Hypothalamus (tissue), 51 donors: ENCODE measurements around the gene SDK2.

ENCODE experiments used
- DNase-seq, 51 donors: peaks; one replicate each; lab custom pipeline; 2025; lab: John Stamatoyannopoulos, UW

The SDK2 gene

GRCh38 chr17:73545109-73546032 lies 98.9 kb downstream of the SDK2 start:
- no peak for DNase-seq

- DNase-seq: no peak
These were observed 99.9 kb downstream of the SDK2 start for GRCh38 chr17:73544333-73544732.

GRCh38 chr17:73542323-73542722 lies 101.9 kb downstream of the SDK2 start:
- DNase-seq: no peak

- peak in 1 of 51 donors; percentile 14 for DNase-seq
These were observed 102.7 kb downstream of the SDK2 start for GRCh38 chr17:73541561-73541981.

GRCh38 chr17:73541111-73541510 lies 103.1 kb downstream of the SDK2 start:
- DNase-seq: no peak

- no peak for DNase-seq
These were observed 105.1 kb downstream of the SDK2 start for GRCh38 chr17:73539166-73539565.

- peak in 1 of 51 donors; percentile 22 for DNase-seq
These were observed 105.8 kb downstream of the SDK2 start for GRCh38 chr17:73538445-73538844.

- DNase-seq: peak in 3 of 51 donors; percentile 8 to 11 (median 11)
These were observed 107.3 kb downstream of the SDK2 start for GRCh38 chr17:73536700-73537605.

GRCh38 chr17:73535746-73536145 lies 108.5 kb downstream of the SDK2 start:
- no peak for DNase-seq

- DNase-seq: no peak
These were observed 109.9 kb downstream of the SDK2 start for GRCh38 chr17:73534209-73534909.

GRCh38 chr17:73533781-73534180 lies 110.5 kb downstream of the SDK2 start:
- DNase-seq: peak in 4 of 51 donors; percentile 8 to 26 (median 18)

- DNase-seq: peak in 47 of 51 donors; percentile 14 to 85 (median 62)
These were observed 111.1 kb downstream of the SDK2 start for GRCh38 chr17:73533127-73533526.

GRCh38 chr17:73532421-73532901 lies 111.8 kb downstream of the SDK2 start:
- DNase-seq: no peak

- no peak for DNase-seq
These were observed 113.1 kb downstream of the SDK2 start for GRCh38 chr17:73531158-73531557.

- DNase-seq: no peak
These were observed 115.6 kb downstream of the SDK2 start for GRCh38 chr17:73528679-73529078.

GRCh38 chr17:73526952-73527351 lies 117.3 kb downstream of the SDK2 start:
- DNase-seq: no peak

- DNase-seq: no peak
These were observed 119.1 kb downstream of the SDK2 start for GRCh38 chr17:73524941-73525679.

- DNase-seq: no peak
These were observed 121.5 kb downstream of the SDK2 start for GRCh38 chr17:73522696-73523095.

- DNase-seq: no peak
These were observed 122.1 kb downstream of the SDK2 start for GRCh38 chr17:73522107-73522506.

GRCh38 chr17:73521376-73521775 lies 122.9 kb downstream of the SDK2 start:
- no peak for DNase-seq
